HCT116 (cell line): Measurements from ENCODE around the gene DOCK7. TPM values are rescaled to one million over a fixed set of nuclear protein-coding genes. Genes with fewer than 3 reads are reported as not detected.

Experiments
- ATAC-seq: fragments of 200-7000 bp; cut with Tn5 transposase; 2 replicates; pipeline ENCODE4 v1.9.1; 2020; ENCODE audit warnings: mild to moderate bottlenecking, moderate library complexity
- BruUV-seq: library from RNA; stranded (reverse); fragments of 400-500 nt; replicated peaks from 2 replicates; lab custom pipeline; 2021; lab: Mats Ljungman, UMichigan
- CTCF ChIA-PET: fragments of 300-600 bp; sonication (Branson Sonifier 250); formaldehyde crosslinking; loops from one replicate; lab custom pipeline; 2021; ENCODE audit warnings: antibody characterized with exemption; lab: Charles Lee
- POLR2A ChIA-PET: fragments of 300-600, 350-600 bp; sonication (Branson Sonifier 250); formaldehyde crosslinking; loops from one replicate; lab custom pipeline; 2021; ENCODE audit warnings: antibody characterized with exemption; lab: Charles Lee
- RAD21 ChIA-PET, 2 experiments: fragments of 300-600 bp; sonication (Branson Sonifier 250); formaldehyde crosslinking; loops; one replicate each; lab custom pipeline; 2023; ENCODE audit warnings: low total read pairs in 2 of 2; ENCODE audit not compliant: uncharacterized antibody in 2 of 2, unreplicated experiment in 2 of 2, low non-redundant PET in 1 of 2; lab: Charles Lee
- DNase-seq: peaks from one replicate; pipeline ENCODE4 v3.0.0-alpha.2; 2010; ENCODE audit warnings: low read depth, low spot score
- H2AFZ ChIP-seq: fragments of 200-600 bp; shearing (Covaris generic), sonication (generic); 2 replicates; pipeline ENCODE4 v1.6.1; 2017; ENCODE audit warnings: low read depth, mixed run types, mixed read lengths, antibody characterized with exemption, low read length; ENCODE audit not compliant: poor library complexity, severe bottlenecking
- H3K27ac ChIP-seq: 2 replicates; pipeline ENCODE4 v1.5.1; 2012; ENCODE audit warnings: low read depth, low read length
- H3K27me3 ChIP-seq: fragments of 200-600 bp; sonication (generic); 2 replicates; pipeline ENCODE4 v1.6.1; 2016; ENCODE audit warnings: mixed run types, low read length, mixed read lengths; ENCODE audit not compliant: insufficient read depth
- H3K36me3 ChIP-seq, 2 experiments: fragments of 200-500 bp in 1 of 2; fragments of 200-600 bp in 1 of 2; sonication (Bioruptor generic) in 1 of 2; sonication (generic) in 1 of 2; 2 replicates each; pipeline versions ENCODE4 v1.5.1 to v1.6.1; 2014 to 2016; ENCODE audit warnings: low read length in 2 of 2, inconsistent platforms in 1 of 2, mixed read lengths in 1 of 2, mixed run types in 1 of 2; ENCODE audit not compliant: insufficient read depth in 2 of 2, control insufficient read depth in 1 of 2
- H3K4me1 ChIP-seq, 2 experiments: fragments of 200-600 bp in 1 of 2; sonication (generic) in 1 of 2; 2 replicates each; pipeline versions ENCODE4 v1.5.1 to v1.6.1; 2012 to 2017; ENCODE audit warnings: low read length in 2 of 2, inconsistent platforms in 1 of 2, mild to moderate bottlenecking in 1 of 2, mixed read lengths in 1 of 2, mixed run types in 1 of 2, moderate library complexity in 1 of 2; ENCODE audit not compliant: insufficient read depth in 2 of 2, control insufficient read depth in 1 of 2
- H3K4me2 ChIP-seq: fragments of 200-600 bp; sonication (generic); 2 replicates; pipeline ENCODE4 v1.6.1; 2017; ENCODE audit warnings: mixed run types, low read length, mixed read lengths
- H3K4me3 ChIP-seq, 2 experiments: fragments of 200-600 bp in 1 of 2; sonication (generic) in 1 of 2; replicated peaks in 1 of 2; 2 replicates each; pipeline ENCODE4 v1.5.1; 2011 to 2016; ENCODE audit warnings: low read length in 2 of 2, control low read depth in 1 of 2, low read depth in 1 of 2, mild to moderate bottlenecking in 1 of 2, mixed read lengths in 1 of 2, mixed run types in 1 of 2
- H3K79me2 ChIP-seq: fragments of 200-600 bp; sonication (generic); 2 replicates; pipeline ENCODE4 v1.6.1; 2017; ENCODE audit warnings: mild to moderate bottlenecking, mixed run types, low read length, moderate library complexity, mixed read lengths; ENCODE audit not compliant: insufficient read depth
- H3K9ac ChIP-seq: fragments of 200-600 bp; sonication (generic); 2 replicates; pipeline ENCODE4 v1.6.1; 2016; ENCODE audit warnings: low read length, mixed read lengths
- H3K9me2 ChIP-seq: fragments of 200-600 bp; sonication (generic), shearing (Covaris generic); 2 replicates; pipeline ENCODE4 v1.6.1; 2017; ENCODE audit warnings: mixed run types, mild to moderate bottlenecking, moderate library complexity; ENCODE audit not compliant: insufficient read depth
- H3K9me3 ChIP-seq, 2 experiments: fragments of 200-500 bp in 1 of 2; fragments of 200-600 bp in 1 of 2; sonication (Bioruptor generic) in 1 of 2; sonication (generic) in 1 of 2; 2 replicates each; pipeline ENCODE4 v1.6.1; 2014 to 2017; ENCODE audit warnings: low read length in 2 of 2, mixed read lengths in 2 of 2, inconsistent platforms in 1 of 2, low read depth in 1 of 2, mild to moderate bottlenecking in 1 of 2, mixed run types in 1 of 2, moderate library complexity in 1 of 2; ENCODE audit not compliant: control insufficient read depth in 1 of 2, insufficient read depth in 1 of 2
- H4K20me1 ChIP-seq: fragments of 200-600 bp; sonication (generic), shearing (Covaris generic); 2 replicates; pipeline ENCODE4 v1.6.1; 2017; ENCODE audit warnings: mixed run types, mild to moderate bottlenecking, moderate library complexity; ENCODE audit not compliant: insufficient read depth
- CEBPB ChIP-seq: IDR thresholded peaks from 2 replicates; pipeline ENCODE4 v1.6.1; 2012; ENCODE audit warnings: low read depth
- EGR1 ChIP-seq: IDR thresholded peaks from 2 replicates; pipeline ENCODE4 v1.6.1; 2012; ENCODE audit warnings: low read depth
- ELF1 ChIP-seq: IDR thresholded peaks from 2 replicates; pipeline ENCODE4 v1.6.1; 2012; ENCODE audit warnings: low read depth, borderline replicate concordance
- EZH2 ChIP-seq: fragments of 200-600 bp; sonication (generic); IDR thresholded peaks from 2 replicates; pipeline ENCODE4 v1.6.1; 2017; ENCODE audit warnings: antibody characterized with exemption, mixed run types
- EZH2phosphoT487 ChIP-seq: fragments of 200-600 bp; IDR thresholded peaks from 2 replicates; pipeline ENCODE4 v1.6.1; 2018; ENCODE audit warnings: antibody characterized with exemption, borderline replicate concordance
- FOSL1 ChIP-seq: IDR thresholded peaks from 2 replicates; pipeline ENCODE4 v1.6.1; 2012; ENCODE audit warnings: low read depth
- JUND ChIP-seq: IDR thresholded peaks from 2 replicates; pipeline ENCODE4 v1.6.1; 2012
- MAX ChIP-seq: IDR thresholded peaks from 2 replicates; pipeline ENCODE4 v1.6.1; 2012
- POLR2A ChIP-seq: IDR thresholded peaks from 2 replicates; pipeline ENCODE4 v1.7.0; 2011; ENCODE audit warnings: borderline replicate concordance; ENCODE audit not compliant: insufficient read depth, insufficient read length; ENCODE audit errors: extremely low read depth
- REST ChIP-seq: IDR thresholded peaks from 2 replicates; pipeline ENCODE4 v1.6.1; 2012; ENCODE audit warnings: low read depth
- TCF7L2 ChIP-seq: IDR thresholded peaks from 2 replicates; pipeline ENCODE4 v1.7.0; 2011; ENCODE audit warnings: borderline replicate concordance, inconsistent platforms; ENCODE audit not compliant: insufficient read depth, insufficient read length; ENCODE audit errors: extremely low read depth
- ZFX ChIP-seq: fragments of 450-650 bp; IDR thresholded peaks from 2 replicates; pipeline ENCODE4 v1.6.1; 2017
- ZNF274 ChIP-seq: fragments of 200-500 bp; sonication (Bioruptor generic); IDR thresholded peaks from 2 replicates; pipeline ENCODE4 v1.6.1; 2014; ENCODE audit warnings: mild to moderate bottlenecking, low read depth, low read length, inconsistent platforms
- intact Hi-C: fragments of 100-400 bp; cut with micrococcal nuclease; formaldehyde crosslinking; loops from 2 replicates; pipeline ENCODE4 v1.10.0; 2022
- total RNA-seq: library from RNA; stranded (reverse); gene quantifications from one replicate; pipeline ENCODE4 v1.2.1, GENCODE V29; 2021; ENCODE audit not compliant: unreplicated experiment
- TF ChIP-seq, protein P1 (sequence below): IDR thresholded peaks from 2 replicates; pipeline ENCODE4 v1.6.1; 2011; ENCODE audit warnings: mild to moderate bottlenecking, low read length, moderate library complexity; ENCODE audit not compliant: insufficient replicate concordance; ENCODE audit errors: extremely low read depth
- TF ChIP-seq, protein P2 (sequence below), 3 experiments: fragments of 200-600 bp in 1 of 3; sonication (generic) in 1 of 3; IDR thresholded peaks in 2 of 3; conservative IDR thresholded peaks in 1 of 3; 2 replicates each; pipeline ENCODE4 v1.5.1; 2012 to 2017; ENCODE audit warnings: low read depth in 2 of 3, low read length in 2 of 3, antibody characterized with exemption in 1 of 3, borderline replicate concordance in 1 of 3, control low read depth in 1 of 3, mild to moderate bottlenecking in 1 of 3, mixed read lengths in 1 of 3, mixed run types in 1 of 3, moderate library complexity in 1 of 3; ENCODE audit not compliant: insufficient read depth in 1 of 3

DOCK7 gene
- total RNA-seq, 1 experiment from 2014 or later = 49.0 TPM

- ChIA-PET RAD21 (no interaction called here), CTCF (no interaction called here), POLR2A (no interaction called here)
- H4K20me1 ChIP-seq = no peaks in the 10 kb centered on the region
- H3K36me3 ChIP-seq = no peaks in the 10 kb centered on the region
- H3K4me3 ChIP-seq = no peak overlapping the region
- H2AFZ ChIP-seq = no peak overlapping the region
- no peak for ATAC-seq
- no peak overlapping the region for H3K4me2 ChIP-seq
- no peak overlapping the region for H3K27ac ChIP-seq
- no peak overlapping the region for H3K9ac ChIP-seq
- H3K9me3 ChIP-seq = no peaks in the 10 kb centered on the region
- no peaks in the 10 kb centered on the region for H3K27me3 ChIP-seq
- H3K4me1 ChIP-seq = no peaks in the 10 kb centered on the region
- no peaks in the 10 kb centered on the region for H3K9me2 ChIP-seq
- no peaks in the 10 kb centered on the region for H3K79me2 ChIP-seq
- BruUV-seq = no TSS peak
- intact Hi-C loops = no loop called here
- DNase-seq = no peak
- TF ChIP-seq ZNF274 = no peak
- TF ChIP-seq JUND = no peak
- no peak for TF ChIP-seq CEBPB
- no peak for TF ChIP-seq FOSL1
- TF ChIP-seq EZH2phosphoT487 = no peak
- TF ChIP-seq MAX = no peak
- no peak for TF ChIP-seq EZH2
- no peak for TF ChIP-seq POLR2A
- no peak for TF ChIP-seq EGR1
- no peak for TF ChIP-seq TCF7L2
- TF ChIP-seq, protein P1, sequence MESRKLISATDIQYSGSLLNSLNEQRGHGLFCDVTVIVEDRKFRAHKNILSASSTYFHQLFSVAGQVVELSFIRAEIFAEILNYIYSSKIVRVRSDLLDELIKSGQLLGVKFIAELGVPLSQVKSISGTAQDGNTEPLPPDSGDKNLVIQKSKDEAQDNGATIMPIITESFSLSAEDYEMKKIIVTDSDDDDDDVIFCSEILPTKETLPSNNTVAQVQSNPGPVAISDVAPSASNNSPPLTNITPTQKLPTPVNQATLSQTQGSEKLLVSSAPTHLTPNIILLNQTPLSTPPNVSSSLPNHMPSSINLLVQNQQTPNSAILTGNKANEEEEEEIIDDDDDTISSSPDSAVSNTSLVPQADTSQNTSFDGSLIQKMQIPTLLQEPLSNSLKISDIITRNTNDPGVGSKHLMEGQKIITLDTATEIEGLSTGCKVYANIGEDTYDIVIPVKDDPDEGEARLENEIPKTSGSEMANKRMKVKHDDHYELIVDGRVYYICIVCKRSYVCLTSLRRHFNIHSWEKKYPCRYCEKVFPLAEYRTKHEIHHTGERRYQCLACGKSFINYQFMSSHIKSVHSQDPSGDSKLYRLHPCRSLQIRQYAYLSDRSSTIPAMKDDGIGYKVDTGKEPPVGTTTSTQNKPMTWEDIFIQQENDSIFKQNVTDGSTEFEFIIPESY = no peak
- no peak for TF ChIP-seq ZFX
- TF ChIP-seq, protein P2, sequence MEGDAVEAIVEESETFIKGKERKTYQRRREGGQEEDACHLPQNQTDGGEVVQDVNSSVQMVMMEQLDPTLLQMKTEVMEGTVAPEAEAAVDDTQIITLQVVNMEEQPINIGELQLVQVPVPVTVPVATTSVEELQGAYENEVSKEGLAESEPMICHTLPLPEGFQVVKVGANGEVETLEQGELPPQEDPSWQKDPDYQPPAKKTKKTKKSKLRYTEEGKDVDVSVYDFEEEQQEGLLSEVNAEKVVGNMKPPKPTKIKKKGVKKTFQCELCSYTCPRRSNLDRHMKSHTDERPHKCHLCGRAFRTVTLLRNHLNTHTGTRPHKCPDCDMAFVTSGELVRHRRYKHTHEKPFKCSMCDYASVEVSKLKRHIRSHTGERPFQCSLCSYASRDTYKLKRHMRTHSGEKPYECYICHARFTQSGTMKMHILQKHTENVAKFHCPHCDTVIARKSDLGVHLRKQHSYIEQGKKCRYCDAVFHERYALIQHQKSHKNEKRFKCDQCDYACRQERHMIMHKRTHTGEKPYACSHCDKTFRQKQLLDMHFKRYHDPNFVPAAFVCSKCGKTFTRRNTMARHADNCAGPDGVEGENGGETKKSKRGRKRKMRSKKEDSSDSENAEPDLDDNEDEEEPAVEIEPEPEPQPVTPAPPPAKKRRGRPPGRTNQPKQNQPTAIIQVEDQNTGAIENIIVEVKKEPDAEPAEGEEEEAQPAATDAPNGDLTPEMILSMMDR (IDR thresholded peaks at IDR 0.05 in 2 of 3, conservative IDR thresholded peaks at IDR 0.05 in 1 of 3; ENCODE audit: borderline replicate concordance in 1 of 3, insufficient read depth in 1 of 3, low read depth in 2 of 3, low read length in 2 of 3) = no peak
- TF ChIP-seq ELF1 = no peak
- TF ChIP-seq REST = no peak
Measured at GRCh38 chr1:62717483-62717882, 29.3 kb upstream of the DOCK7 start.
